ENCODE measurements around the gene RCL1. TPM values are rescaled to one million over a fixed set of nuclear protein-coding genes. Genes with fewer than 3 reads are reported as not detected.

RCL1 gene
- total RNA-seq, 4 donors from 2014 or later: 13.4 to 19.1 (median 14.9) TPM

DNA sequence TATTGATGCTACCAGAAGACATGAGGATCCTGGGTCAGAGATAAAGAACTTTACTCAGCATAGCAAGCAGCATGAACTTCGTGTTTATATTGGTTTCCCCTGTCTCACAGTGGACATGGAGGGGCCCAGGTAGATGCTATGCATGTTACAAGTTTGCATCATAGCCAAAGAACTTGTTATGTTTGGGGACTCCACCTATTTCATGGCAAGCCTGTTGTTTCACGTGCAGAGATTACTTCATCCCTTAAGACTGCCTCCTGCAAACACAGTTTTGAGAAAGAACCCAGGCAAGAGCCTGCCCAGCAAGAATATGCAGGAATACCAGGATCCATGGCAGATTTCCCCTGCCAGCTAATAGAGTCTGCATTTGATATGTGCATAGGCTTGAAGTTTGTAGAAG, 68.4 kb downstream of the RCL1 start:
- Histone ChIP-seq H3K9me3 (peaks cover 0 to 4% (median 0%) of the 10 kb centered on the region in 4 donors), H3K36me3 (peaks cover 0 to 47% (median 16%) of the 10 kb centered on the region in 4 donors), H3K27me3 (no peaks in the 10 kb centered on the region), H3K4me1 (peaks cover 0 to 13% (median 0%) of the 10 kb centered on the region in 4 donors), H3K4me3 (no peak overlapping the region), H3K27ac (replicated peaks in 1 of 4) (no peak overlapping the region)
- TF ChIP-seq, protein P1, sequence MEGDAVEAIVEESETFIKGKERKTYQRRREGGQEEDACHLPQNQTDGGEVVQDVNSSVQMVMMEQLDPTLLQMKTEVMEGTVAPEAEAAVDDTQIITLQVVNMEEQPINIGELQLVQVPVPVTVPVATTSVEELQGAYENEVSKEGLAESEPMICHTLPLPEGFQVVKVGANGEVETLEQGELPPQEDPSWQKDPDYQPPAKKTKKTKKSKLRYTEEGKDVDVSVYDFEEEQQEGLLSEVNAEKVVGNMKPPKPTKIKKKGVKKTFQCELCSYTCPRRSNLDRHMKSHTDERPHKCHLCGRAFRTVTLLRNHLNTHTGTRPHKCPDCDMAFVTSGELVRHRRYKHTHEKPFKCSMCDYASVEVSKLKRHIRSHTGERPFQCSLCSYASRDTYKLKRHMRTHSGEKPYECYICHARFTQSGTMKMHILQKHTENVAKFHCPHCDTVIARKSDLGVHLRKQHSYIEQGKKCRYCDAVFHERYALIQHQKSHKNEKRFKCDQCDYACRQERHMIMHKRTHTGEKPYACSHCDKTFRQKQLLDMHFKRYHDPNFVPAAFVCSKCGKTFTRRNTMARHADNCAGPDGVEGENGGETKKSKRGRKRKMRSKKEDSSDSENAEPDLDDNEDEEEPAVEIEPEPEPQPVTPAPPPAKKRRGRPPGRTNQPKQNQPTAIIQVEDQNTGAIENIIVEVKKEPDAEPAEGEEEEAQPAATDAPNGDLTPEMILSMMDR (IDR thresholded peaks at IDR 0.05): no peak
- TF ChIP-seq POLR2AphosphoS5 (IDR thresholded peaks at IDR 0.05) (no peak), POLR2A (IDR thresholded peaks at IDR 0.05; ENCODE audit: low read depth) (no peak), EP300 (IDR thresholded peaks at IDR 0.05) (no peak)
- intact Hi-C loops (cut with DNase I): no loop called here
- WGBS: 88% methylated on average over 2 of the region's 2 CpGs
- DNase-seq (ENCODE audit: extremely low spot score): no peak

- peaks cover 0 to 47% (median 16%) of the 10 kb centered on the region in 4 donors for H3K36me3 ChIP-seq
- 97% methylated on average over 7 of the region's 7 CpGs for WGBS
- H3K4me3 ChIP-seq: no peak overlapping the region
- H3K27me3 ChIP-seq: no peaks in the 10 kb centered on the region
- TF ChIP-seq POLR2AphosphoS5 (IDR thresholded peaks at IDR 0.05): no peak
- no peak for TF ChIP-seq POLR2A (IDR thresholded peaks at IDR 0.05; ENCODE audit: low read depth)
- no peak for TF ChIP-seq EP300 (IDR thresholded peaks at IDR 0.05)
- TF ChIP-seq, protein P1 (IDR thresholded peaks at IDR 0.05): no peak
- H3K27ac ChIP-seq (replicated peaks in 1 of 4): no peak overlapping the region
- H3K9me3 ChIP-seq: peaks cover 0 to 4% (median 0%) of the 10 kb centered on the region in 4 donors
- peaks cover 0 to 13% (median 0%) of the 10 kb centered on the region in 4 donors for H3K4me1 ChIP-seq
- intact Hi-C loops (cut with DNase I): no loop called here
- DNase-seq (ENCODE audit: extremely low spot score): no peak
Measured at GRCh38 chr9:4861736-4862451, 69.2 kb downstream of the RCL1 start.

DNA sequence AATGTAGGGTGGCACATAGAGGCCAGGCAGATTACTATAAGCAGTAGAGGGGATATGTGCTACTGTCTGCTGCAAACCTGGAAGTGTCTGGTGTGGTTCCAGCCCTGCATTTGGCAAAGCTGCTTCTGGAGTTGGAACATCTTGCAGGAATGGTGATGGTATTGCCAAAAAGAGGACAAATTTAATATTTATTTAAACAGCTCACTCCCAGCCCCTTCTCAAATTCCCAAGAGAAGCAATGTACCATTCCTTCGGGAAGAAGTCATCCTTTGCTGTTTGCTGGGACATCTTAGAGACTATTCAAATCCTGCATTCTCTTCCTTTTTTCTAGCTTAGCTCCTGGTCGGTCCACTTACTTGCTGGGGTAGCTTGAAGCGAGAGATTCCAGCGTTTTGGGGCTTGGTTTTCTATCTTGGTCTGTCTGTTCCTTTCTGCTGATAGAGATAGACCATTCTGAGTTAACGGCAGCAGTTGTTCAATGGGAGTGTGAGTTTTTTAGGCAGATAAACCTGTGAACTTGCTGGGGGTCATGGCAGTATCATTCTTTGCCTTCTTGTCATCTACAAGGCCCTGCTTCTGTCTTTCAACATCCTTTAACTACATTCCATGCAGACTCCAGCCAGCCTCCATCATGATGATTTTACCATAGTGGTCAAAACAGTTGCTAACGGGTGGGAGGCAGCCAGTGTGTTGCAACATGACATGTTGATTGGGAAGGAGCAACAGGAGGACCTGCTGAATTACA, 69.9 kb downstream of the RCL1 start:
- H3K4me1 ChIP-seq: peaks cover 0 to 13% (median 0%) of the 10 kb centered on the region in 4 donors

GRCh38 chr9:4864234-4864661, 71.5 kb downstream of the RCL1 start:
- Histone ChIP-seq H3K4me1 (peaks cover 0 to 13% (median 0%) of the 10 kb centered on the region in 4 donors), H3K9me3 (no peaks in the 10 kb centered on the region), H3K27ac (replicated peaks in 1 of 4) (no peak overlapping the region), H3K27me3 (no peaks in the 10 kb centered on the region), H3K4me3 (no peak overlapping the region), H3K36me3 (peaks cover 0 to 34% (median 15%) of the 10 kb centered on the region in 4 donors)
- no peak for TF ChIP-seq POLR2A (IDR thresholded peaks at IDR 0.05; ENCODE audit: low read depth)
- TF ChIP-seq POLR2AphosphoS5 (IDR thresholded peaks at IDR 0.05): no peak
- TF ChIP-seq, protein P1 (IDR thresholded peaks at IDR 0.05): no peak
- TF ChIP-seq EP300 (IDR thresholded peaks at IDR 0.05): no peak
- intact Hi-C loops (cut with DNase I): no loop called here
- 92% methylated on average over 11 of the region's 11 CpGs for whole genome bisulfite sequencing
- DNase-seq (ENCODE audit: extremely low spot score): no peak

More for the DNA sequence above, 69.9 kb downstream of the RCL1 start:
- WGBS: 84% methylated on average over 6 of the region's 6 CpGs
- intact Hi-C loops (cut with DNase I): no loop called here
- H3K9me3 ChIP-seq: no peaks in the 10 kb centered on the region
- H3K27ac ChIP-seq (replicated peaks in 1 of 4): no peak overlapping the region
- TF ChIP-seq POLR2AphosphoS5 (IDR thresholded peaks at IDR 0.05): no peak
- no peak for TF ChIP-seq EP300 (IDR thresholded peaks at IDR 0.05)
- TF ChIP-seq, protein P1 (IDR thresholded peaks at IDR 0.05): no peak
- TF ChIP-seq POLR2A (IDR thresholded peaks at IDR 0.05; ENCODE audit: low read depth): no peak
- no peaks in the 10 kb centered on the region for H3K27me3 ChIP-seq
- H3K36me3 ChIP-seq: peaks cover 0 to 43% (median 16%) of the 10 kb centered on the region in 4 donors
- no peak overlapping the region for H3K4me3 ChIP-seq
- DNase-seq (ENCODE audit: extremely low spot score): no peak
